K562 (cell line): ENCODE measurements around the gene HBM. TPM values are rescaled to one million over a fixed set of nuclear protein-coding genes. Genes with fewer than 3 reads are reported as not detected.
A peak's percentile ranks its signal among the peaks of the same experiment; 100 is the strongest.

Source experiments
- ARHGAP35 ChIP-seq: fragments of 450-650 bp; IDR thresholded peaks from 2 replicates; pipeline ENCODE4 v1.6.1; 2018; ENCODE audit not compliant: partially characterized antibody
- CAMTA2 ChIP-seq: fragments of 250-450 bp; sonication (Bioruptor Pico); conservative IDR thresholded peaks from 2 replicates; pipeline ENCODE4 v1.5.1; 2022
- CHD1 ChIP-seq: fragments of 200-600 bp; sonication (generic); IDR thresholded peaks from one replicate; pipeline ENCODE4 v1.6.1; 2012; ENCODE audit warnings: mild to moderate bottlenecking, moderate library complexity, low read length, inconsistent platforms
- FOXM1 ChIP-seq, 2 experiments: fragments of 450-650 bp in 1 of 2; sonication (generic) in 1 of 2; formaldehyde crosslinking in 1 of 2; IDR thresholded peaks; 2 replicates each; pipeline versions ENCODE4 v1.6.1 to v1.9.0; 2017 to 2022; ENCODE audit warnings: low read depth in 2 of 2, mild to moderate bottlenecking in 2 of 2, missing genetic modification reagents in 1 of 2, moderate library complexity in 1 of 2
- MAZ ChIP-seq, 2 experiments: fragments of 450-650 bp in 1 of 2; sonication (generic) in 1 of 2; formaldehyde crosslinking; IDR thresholded peaks in 1 of 2; conservative IDR thresholded peaks in 1 of 2; 2 replicates each; pipeline versions ENCODE4 v1.4.0 to v1.5.0; 2020; ENCODE audit warnings: mild to moderate bottlenecking in 1 of 2, missing genetic modification reagents in 1 of 2
- NUFIP1 ChIP-seq: fragments of 450-650 bp; IDR thresholded peaks from 2 replicates; pipeline ENCODE4 v1.6.1; 2018; ENCODE audit not compliant: partially characterized antibody
- OTX1 ChIP-seq: fragments of 450-650 bp; formaldehyde crosslinking; IDR thresholded peaks from 2 replicates; pipeline ENCODE4 v1.4.0; 2022; ENCODE audit warnings: mild to moderate bottlenecking
- PCBP1 ChIP-seq: fragments of 200-400 bp; formaldehyde crosslinking; IDR thresholded peaks from 2 replicates; pipeline ENCODE4 v1.6.1; 2018; ENCODE audit warnings: mild to moderate bottlenecking, low read depth, low read length; ENCODE audit not compliant: poor library complexity, severe bottlenecking
- SAFB ChIP-seq: fragments of 200-400 bp; formaldehyde crosslinking; IDR thresholded peaks from 2 replicates; pipeline ENCODE4 v1.6.1; 2017; ENCODE audit warnings: low read depth, low read length, borderline replicate concordance
- SP1 ChIP-seq: sonication (generic); formaldehyde crosslinking; IDR thresholded peaks from 2 replicates; pipeline ENCODE4 v1.8.1; 2022; ENCODE audit warnings: mild to moderate bottlenecking, missing genetic modification reagents
- STAG1 ChIP-seq: sonication (generic); formaldehyde crosslinking; IDR thresholded peaks from 2 replicates; pipeline ENCODE4 v1.5.0; 2020; ENCODE audit warnings: missing genetic modification reagents, borderline replicate concordance
- TFAP4 ChIP-seq: sonication (generic); formaldehyde crosslinking; IDR thresholded peaks from 2 replicates; pipeline ENCODE4 v1.8.0; 2022; ENCODE audit warnings: missing genetic modification reagents, mild to moderate bottlenecking, moderate library complexity, borderline replicate concordance
- TRIM25 ChIP-seq: fragments of 450-650 bp; IDR thresholded peaks from 2 replicates; pipeline ENCODE4 v1.7.0; 2016; ENCODE audit warnings: borderline replicate concordance
- ZBTB33 ChIP-seq: sonication (generic); formaldehyde crosslinking; IDR thresholded peaks from 2 replicates; pipeline ENCODE4 v1.8.1; 2023; ENCODE audit warnings: mild to moderate bottlenecking, missing genetic modification reagents
- ZFP91 ChIP-seq: sonication (generic); formaldehyde crosslinking; IDR thresholded peaks from 2 replicates; pipeline ENCODE4 v1.8.0; 2022; ENCODE audit warnings: mild to moderate bottlenecking, missing genetic modification reagents
- ZNF12 ChIP-seq: sonication (generic); formaldehyde crosslinking; IDR thresholded peaks from 2 replicates; pipeline ENCODE4 v1.4.0; 2020; ENCODE audit warnings: mild to moderate bottlenecking, missing genetic modification reagents
- ZNF511 ChIP-seq: sonication (generic); formaldehyde crosslinking; IDR thresholded peaks from 2 replicates; pipeline ENCODE4 v1.8.0; 2022; ENCODE audit warnings: mild to moderate bottlenecking, missing genetic modification reagents
- ZNF780A ChIP-seq: fragments of 250-450 bp; sonication (Bioruptor Pico); IDR thresholded peaks from 2 replicates; pipeline ENCODE4 v1.5.0; 2021; ENCODE audit warnings: mild to moderate bottlenecking
- ZNF830 ChIP-seq: fragments of 250-450 bp; sonication (Bioruptor Pico); IDR thresholded peaks from 2 replicates; pipeline ENCODE4 v1.5.0; 2021; ENCODE audit warnings: mild to moderate bottlenecking
- polyA plus RNA-seq, 8 experiments: library from polyadenylated mRNA; depleted of rRNA in 4 of 8; stranded (reverse) in 5 of 8; unstranded in 3 of 8; fragments of >200 nt; fragmentation: Nextera tagmentation in 2 of 8; fragmentation: Illumina TruSeq in 1 of 8; extraction: Ambion mirVana in 2 of 8; extraction: Trizol in 1 of 8; gene quantifications; 2 replicates each; pipeline versions ENCODE4 v1.2.1 to v1.2.3, GENCODE V29; 2011 to 2014; ENCODE audit warnings: inconsistent platforms in 1 of 8, missing spikeins in 1 of 8
- total RNA-seq, 7 experiments: library from RNA; depleted of rRNA in 6 of 7; stranded (reverse); fragments of >200 nt in 6 of 7; fragmentation: Illumina TruSeq in 2 of 7; extraction: Trizol in 2 of 7; gene quantifications; 2 replicates each; pipeline versions ENCODE4 v1.2.1 to v1.2.3, GENCODE V29; 2011 to 2021; ENCODE audit warnings: low replicate concordance in 1 of 7

HBM gene
- total and polyA plus RNA-seq, 9 of the 15 experiments (the other 6 are each of a cell fraction or from before 2014, with no cell fraction given), result not detected

DNA sequence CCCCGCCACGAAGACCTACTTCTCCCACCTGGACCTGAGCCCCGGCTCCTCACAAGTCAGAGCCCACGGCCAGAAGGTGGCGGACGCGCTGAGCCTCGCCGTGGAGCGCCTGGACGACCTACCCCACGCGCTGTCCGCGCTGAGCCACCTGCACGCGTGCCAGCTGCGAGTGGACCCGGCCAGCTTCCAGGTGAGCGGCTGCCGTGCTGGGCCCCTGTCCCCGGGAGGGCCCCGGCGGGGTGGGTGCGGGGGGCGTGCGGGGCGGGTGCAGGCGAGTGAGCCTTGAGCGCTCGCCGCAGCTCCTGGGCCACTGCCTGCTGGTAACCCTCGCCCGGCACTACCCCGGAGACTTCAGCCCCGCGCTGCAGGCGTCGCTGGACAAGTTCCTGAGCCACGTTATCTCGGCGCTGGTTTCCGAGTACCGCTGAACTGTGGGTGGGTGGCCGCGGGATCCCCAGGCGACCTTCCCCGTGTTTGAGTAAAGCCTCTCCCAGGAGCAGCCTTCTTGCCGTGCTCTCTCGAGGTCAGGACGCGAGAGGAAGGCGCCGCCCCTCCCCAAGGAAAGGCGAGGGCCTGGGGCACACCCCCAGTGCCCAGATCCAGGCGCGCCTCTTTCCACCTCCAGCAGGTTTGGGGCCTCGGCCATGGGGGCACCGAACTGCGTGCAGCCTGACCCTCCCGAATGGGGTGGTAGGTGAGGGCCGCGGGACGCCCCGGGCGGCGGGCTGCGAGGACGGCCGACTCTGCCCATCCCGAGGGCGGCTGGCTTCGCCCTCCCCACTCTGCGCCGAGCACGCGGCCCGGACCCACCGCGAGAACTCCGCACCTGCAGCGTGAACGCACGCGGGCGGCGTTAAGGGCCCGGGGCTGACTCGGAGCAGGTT, 15.1 kb downstream of the HBM start (continued):
- TF ChIP-seq PCBP1, result peak; percentile 70
- TF ChIP-seq ZFP91 (CRISPR knock-in tag), result peak; percentile 80; the same call in 1 of the 2 replicates
- peak; percentile 87 to 96 for TF ChIP-seq MAZ (CRISPR knock-in tag; conservative IDR thresholded peaks at IDR 0.05 in 1 of 2, IDR thresholded peaks at IDR 0.05 in 1 of 2)
- TF ChIP-seq TFAP4 (CRISPR knock-in tag), result peak; percentile 94; the same call in 1 of the 2 replicates
- TF ChIP-seq TRIM25, result no peak
- peak; percentile 85; the same call in 1 of the 2 replicates for TF ChIP-seq SP1 (CRISPR knock-in tag)
- 0 out of 2 replicates have a peak, but pooled peaks have one; percentile 80 for TF ChIP-seq ZNF830
- TF ChIP-seq CHD1, result peak; percentile 45
- TF ChIP-seq ZNF12, result peak; percentile 84; the same call in 1 of the 2 replicates
- peak; percentile 99 for TF ChIP-seq ZBTB33
- no peak for TF ChIP-seq OTX1
- 0 out of 2 replicates have a peak, but pooled peaks have one; percentile 21 for TF ChIP-seq CAMTA2
- peak; percentile 84 for TF ChIP-seq ARHGAP35
- peak; percentile 94 for TF ChIP-seq STAG1 (CRISPR knock-in tag)
- TF ChIP-seq ZNF780A (CRISPR knock-in tag), result no peak
- peak; percentile 87 for TF ChIP-seq SAFB
- peak; percentile 52 for TF ChIP-seq NUFIP1
- peak; percentile 100 for TF ChIP-seq ZNF511 (CRISPR knock-in tag)
- TF ChIP-seq FOXM1 (IDR thresholded peaks at IDR 0.05; ENCODE audit: low read depth), result no peak
- peak; percentile 96; the same call in 1 of the 2 replicates for TF ChIP-seq FOXM1 (CRISPR knock-in tag; IDR thresholded peaks at IDR 0.05; ENCODE audit: low read depth)
